G401 (cell line): ENCODE measurements around the gene PWP1. TPM values are rescaled to one million over a fixed set of nuclear protein-coding genes. Genes with fewer than 3 reads are reported as not detected.
"Not testable (repeated sequence)": the region's sequence is repeated elsewhere in the genome, so short reads cannot be mapped to it uniquely, and the experiment has no call there.

ENCODE experiments used
- DNase-seq: peaks from one replicate; pipeline ENCODE4 v3.0.0-alpha.2; 2015; ENCODE audit warnings: low spot score
- in situ Hi-C: cut with HindIII; loops from 2 replicates; pipeline ENCODE4 v1.10.0; 2016; ENCODE audit warnings: low sequenced_read_pairs, mixed read lengths
- total RNA-seq: library from RNA; depleted of rRNA; stranded (reverse); fragments of >200 nt; shearing (Covaris generic); gene quantifications from 2 replicates; pipeline ENCODE4 v1.2.3, GENCODE V29; 2014

The PWP1 gene
- total RNA-seq, 1 experiment from 2014 or later = 30.9 TPM

DNA sequence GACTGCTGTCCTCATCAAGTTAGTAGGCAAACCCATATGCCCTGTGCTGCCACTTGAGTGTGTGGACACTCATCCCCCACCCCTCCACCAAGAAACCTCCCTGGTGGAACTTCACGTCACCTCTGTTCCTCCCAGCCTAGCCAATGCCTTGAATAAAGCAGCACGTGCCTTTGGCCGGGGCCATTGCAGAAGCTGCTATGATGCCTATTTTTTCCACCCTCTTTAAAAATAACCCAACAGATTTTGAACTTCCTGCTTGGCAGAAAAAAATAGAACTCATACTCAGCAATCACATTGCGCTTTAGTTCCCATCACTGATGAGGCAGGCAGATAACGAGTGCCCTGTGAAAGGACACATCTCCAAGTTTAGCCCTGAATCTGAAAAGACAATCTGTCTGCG, 23.1 kb upstream of the PWP1 start:
- DNase-seq = no peak
- in situ Hi-C loops = loop anchor here (25.0 kb wide), 1 partner anchor 225 kb away; no protein-coding TSS in a partner anchor

- in situ Hi-C loops = loop anchor here (25.0 kb wide), 1 partner anchor 224 kb away; no protein-coding TSS in a partner anchor
- no peak for DNase-seq
Measured at GRCh38 chr12:107663277-107663676, 22.3 kb upstream of the PWP1 start.

DNA sequence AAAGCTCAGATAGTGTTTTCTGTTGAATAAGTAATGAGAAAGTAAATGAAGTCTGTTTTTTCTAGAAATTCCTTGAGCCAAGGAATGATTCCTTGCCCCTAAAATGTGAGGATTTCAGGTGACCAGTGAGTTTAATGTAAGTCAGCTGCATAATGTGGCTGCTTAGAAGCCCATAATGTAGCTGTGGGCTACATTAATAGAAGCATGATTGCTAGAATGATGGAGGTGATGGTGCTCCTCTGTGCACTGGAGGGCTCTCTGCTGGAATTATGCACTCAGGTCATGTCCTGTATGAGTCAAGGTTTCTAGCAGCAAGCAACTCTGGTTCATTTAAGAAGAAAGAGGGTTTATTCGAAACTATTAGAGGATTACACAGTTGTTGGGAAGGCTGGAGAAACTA, 19.6 kb upstream of the PWP1 start:
- no peak for DNase-seq
- in situ Hi-C loops = loop anchor here (25.0 kb wide), 1 partner anchor 221 kb away; no protein-coding TSS in a partner anchor

GRCh38 chr12:107667464-107667863, 18.1 kb upstream of the PWP1 start:
- in situ Hi-C loops = loop anchor here (25.0 kb wide), 1 partner anchor 220 kb away; no protein-coding TSS in a partner anchor
- no peak for DNase-seq

DNA sequence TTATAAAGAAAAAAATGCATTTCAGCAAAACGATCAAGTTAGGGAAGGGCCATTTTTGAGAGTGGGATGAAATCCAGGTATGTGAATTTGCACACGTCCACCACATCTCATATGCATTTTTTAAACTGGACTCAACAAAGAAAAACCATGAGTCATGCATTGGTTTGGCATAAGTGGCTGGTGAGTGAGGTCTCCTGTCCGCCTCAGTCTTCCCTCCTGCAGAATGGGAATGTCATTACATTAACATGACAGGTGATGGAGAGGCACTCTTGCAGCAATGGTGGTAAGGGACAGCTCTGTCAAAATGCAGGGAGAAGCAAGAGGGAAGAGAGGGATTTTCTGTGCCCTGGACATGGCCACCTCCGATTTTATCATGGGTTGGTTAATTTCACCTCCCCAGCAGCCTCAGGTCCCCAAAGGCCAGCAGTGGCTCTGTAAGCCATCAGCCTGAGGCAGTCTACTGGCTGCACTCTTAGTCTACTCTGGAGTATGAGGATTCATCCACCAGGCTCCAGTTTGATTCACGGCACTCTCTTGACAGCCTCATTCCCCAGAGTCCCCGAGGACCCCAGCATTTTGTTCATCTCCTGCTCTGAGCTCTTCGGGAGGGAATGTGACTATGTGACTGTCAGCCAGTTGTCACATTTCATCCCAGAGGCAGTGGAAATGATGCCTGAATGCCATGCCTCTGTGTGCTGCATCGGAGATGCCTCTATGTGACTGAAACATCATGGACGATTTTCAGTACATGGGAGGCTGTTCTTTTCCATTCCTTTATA, 17.1 kb upstream of the PWP1 start:
- DNase-seq = no peak
- in situ Hi-C loops = loop anchor here (25.0 kb wide), 1 partner anchor 219 kb away; no protein-coding TSS in a partner anchor

- in situ Hi-C loops = loop anchor here (25.0 kb wide), 1 partner anchor 217 kb away; no protein-coding TSS in a partner anchor
- no peak for DNase-seq
Measured at GRCh38 chr12:107669946-107670345, 15.7 kb upstream of the PWP1 start.

DNA sequence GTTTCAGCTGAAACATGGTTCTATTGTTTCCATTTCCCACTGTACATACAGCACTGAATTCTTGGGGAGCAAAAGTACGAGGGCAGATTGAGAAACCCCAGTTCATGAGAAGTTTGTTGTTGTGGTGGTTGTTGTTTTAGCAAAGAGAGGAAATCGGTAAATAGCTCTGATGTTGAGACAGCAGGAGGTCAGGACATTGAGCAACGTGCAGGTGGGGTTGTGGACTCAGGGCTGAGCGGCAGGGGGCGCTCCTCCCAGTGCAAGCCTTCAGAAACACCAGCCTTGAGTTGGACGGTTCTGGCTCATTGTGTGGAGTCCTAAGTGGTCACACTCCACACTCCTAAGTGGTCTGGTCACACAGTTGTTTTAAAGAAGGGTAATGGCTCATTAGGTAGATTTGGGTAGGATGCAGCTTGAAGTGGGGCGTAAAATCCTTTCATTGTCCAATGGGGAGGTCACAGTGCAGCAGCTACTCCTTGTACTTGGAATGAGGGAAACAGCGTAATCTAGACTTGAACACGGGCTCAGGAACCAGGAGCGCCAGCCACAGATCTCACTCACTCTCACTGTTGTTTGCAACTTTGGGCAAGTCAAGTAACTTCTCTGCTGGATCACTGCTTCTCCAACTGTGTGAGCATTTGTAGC, 14.5 kb upstream of the PWP1 start:
- in situ Hi-C loops = loop anchor here (25.0 kb wide), 1 partner anchor 216 kb away; no protein-coding TSS in a partner anchor
- no peak for DNase-seq

DNA sequence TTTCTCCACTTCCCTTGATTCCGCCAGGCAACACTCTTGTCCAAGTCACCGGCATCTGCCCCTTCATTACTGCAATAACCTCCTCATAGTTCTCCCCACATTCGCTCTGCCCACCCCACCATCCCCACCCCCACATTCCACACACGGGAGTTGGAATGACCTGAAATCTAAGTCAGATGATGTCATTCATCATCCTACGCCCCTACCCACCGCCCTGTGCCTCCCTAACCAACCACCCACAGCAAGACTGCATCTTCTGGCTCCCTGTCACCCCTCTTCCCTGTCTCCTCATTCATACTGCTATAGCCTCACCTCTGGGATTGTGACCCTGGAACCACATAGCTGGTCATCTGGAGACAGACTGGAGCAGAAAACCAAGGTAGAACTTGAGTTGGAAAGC, 7.9 kb upstream of the PWP1 start:
- in situ Hi-C loops = no loop called here
- DNase-seq = no peak

DNA sequence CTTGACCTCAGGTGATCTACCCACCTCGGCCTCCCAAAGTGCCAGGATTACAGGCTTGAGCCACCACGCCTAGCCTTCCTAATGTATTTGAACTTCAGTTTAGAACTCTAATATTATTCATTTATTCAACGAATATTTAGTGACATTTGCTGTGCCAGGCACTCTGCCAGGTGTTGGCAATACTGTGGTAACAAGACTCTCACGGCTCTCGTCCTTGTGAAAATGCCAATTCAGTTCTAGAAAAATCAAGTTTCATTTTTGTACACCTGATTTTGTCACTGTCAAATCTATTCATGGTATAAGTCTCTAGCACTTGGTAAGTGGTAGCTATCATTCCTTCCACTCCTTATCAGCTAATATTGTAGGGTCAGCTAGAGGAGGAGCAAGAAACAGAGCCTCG, 6.3 kb upstream of the PWP1 start:
- in situ Hi-C loops = no loop called here
- DNase-seq = no peak

GRCh38 chr12:107681455-107681835, 4.2 kb upstream of the PWP1 start:
- in situ Hi-C loops = no loop called here
- DNase-seq = no peak

- no peak for DNase-seq
- in situ Hi-C loops = no loop called here
Measured at GRCh38 chr12:107681836-107682820, 3.5 kb upstream of the PWP1 start.

DNA sequence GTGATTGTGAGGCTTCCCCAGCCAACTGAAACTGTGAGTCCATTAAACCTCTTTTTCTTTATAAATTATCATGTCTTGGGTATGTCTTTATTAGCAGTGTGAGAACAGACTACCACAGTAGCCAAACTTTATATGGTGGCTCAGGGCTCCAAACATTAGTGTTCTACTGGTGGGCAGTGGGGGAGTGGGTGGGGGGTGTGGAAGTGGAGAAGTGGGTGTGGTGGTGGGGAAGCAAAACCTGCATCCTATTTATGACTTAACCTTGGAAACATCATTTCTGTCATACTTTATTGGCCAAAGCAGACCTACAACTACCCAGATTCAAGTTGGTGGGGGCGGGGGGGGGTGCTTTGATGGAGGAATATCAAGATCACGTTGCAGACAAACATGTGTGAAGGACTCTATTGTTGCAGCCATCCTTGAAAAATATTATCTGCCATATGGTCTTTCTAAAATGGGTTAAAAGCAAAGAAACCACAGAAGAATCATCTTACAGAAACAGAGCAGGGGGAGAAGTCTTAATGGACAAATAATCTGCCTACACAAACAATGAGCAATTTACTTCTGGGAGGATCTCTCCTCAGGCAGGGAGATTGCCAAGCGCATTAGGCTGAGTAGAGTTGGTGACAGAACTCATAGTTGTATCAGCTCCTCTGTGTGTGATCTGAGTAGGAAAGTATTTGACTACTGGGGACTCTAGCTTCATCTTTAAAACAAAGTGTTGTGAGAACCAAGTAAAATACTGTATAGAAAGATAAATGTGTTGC, 1.4 kb upstream of the PWP1 start:
- in situ Hi-C loops = no loop called here
- DNase-seq = no peak

- peak; percentile 25 for DNase-seq
- in situ Hi-C loops = loop anchor here (5.0 kb wide), 1 partner anchor 57 kb away; no protein-coding TSS in a partner anchor
Measured at GRCh38 chr12:107684990-107685359, 624 bp upstream of the PWP1 start.

GRCh38 chr12:107695772-107696171, 10.2 kb downstream of the PWP1 start:
- DNase-seq, in situ Hi-C loops: not testable (repeated sequence)

- in situ Hi-C loops = no loop called here
- no peak for DNase-seq
Measured at GRCh38 chr12:107702106-107702505, 16.5 kb downstream of the PWP1 start.

DNA sequence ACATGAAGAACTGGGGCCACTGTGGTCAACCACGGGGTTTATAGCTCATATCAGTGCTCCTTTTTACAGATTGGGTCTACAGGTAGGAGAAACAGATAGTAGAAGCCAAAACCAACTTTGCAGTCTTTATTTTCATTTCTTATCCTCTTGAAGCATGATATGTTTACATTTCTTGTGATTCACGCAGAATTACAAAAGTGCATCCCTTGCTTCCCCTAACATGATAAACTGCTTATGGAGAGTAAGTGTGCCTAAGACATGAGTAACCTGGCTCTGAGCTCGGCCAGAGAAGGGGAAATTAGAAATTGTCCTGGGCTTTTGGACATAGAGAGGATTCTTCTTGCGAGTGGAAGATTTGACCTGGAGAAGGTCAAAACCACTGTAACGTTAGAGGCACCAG, 18.4 kb downstream of the PWP1 start:
- DNase-seq = no peak
- in situ Hi-C loops = no loop called here

GRCh38 chr12:107705522-107705921, 19.9 kb downstream of the PWP1 start:
- in situ Hi-C loops, DNase-seq: not testable (repeated sequence)

DNA sequence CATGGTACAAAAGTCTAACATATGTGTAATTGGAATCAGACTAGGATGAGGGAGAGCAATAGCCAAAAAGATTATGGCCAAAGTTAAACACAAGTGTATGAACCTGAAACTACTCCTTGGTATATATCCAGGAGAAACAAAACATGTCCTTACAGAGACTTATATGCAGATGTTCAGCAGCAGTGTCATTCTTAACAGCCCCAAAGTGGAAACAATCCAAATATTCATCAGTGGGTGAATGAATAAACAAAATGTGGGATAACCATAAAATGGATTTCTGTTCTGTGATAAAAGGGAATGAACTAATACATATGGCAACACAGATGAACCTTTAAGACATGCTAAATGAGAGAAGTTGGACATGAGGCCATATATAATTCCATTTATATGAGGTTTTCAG, 30.2 kb downstream of the PWP1 start:
- in situ Hi-C loops = no loop called here
- DNase-seq = no peak

DNA sequence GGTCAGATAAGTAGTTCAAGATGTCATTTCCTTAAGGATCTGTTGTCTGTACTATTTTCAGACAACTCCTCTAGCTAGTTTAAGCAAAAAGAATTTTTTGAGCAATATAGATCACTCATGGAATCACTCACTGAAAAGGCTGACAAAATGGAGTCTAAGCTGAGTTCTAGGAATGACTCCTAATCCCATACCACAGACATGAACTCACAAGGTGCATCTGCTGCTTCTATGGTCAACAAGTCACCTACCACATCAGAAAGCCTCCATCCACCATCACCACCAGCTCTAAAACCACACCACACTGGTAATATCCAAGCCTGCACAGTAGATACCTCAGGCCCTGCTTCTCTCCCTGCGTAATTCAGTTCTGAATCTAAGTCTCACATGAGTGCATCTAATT, 33.0 kb downstream of the PWP1 start:
- DNase-seq = no peak
- in situ Hi-C loops = no loop called here
